DND-41 (cell line): Measurements from ENCODE around the gene NTM.

Experiments
- ATAC-seq: fragments of 200-7000 bp; cut with Tn5 transposase; 3 replicates; pipeline ENCODE4 v1.9.1; 2021; ENCODE audit warnings: low read depth; ENCODE audit not compliant: insufficient read depth
- DNase-seq: peaks from one replicate; pipeline ENCODE4 v3.0.0-alpha.2; 2020
- H2AFZ ChIP-seq: 2 replicates; pipeline ENCODE4 v1.6.0; 2012; ENCODE audit warnings: low read depth, low read length
- H3K27ac ChIP-seq: 2 replicates; pipeline ENCODE4 v1.5.1; 2012; ENCODE audit warnings: low read length, inconsistent platforms
- H3K27me3 ChIP-seq: fragments of 200-600 bp; sonication (generic); 2 replicates; pipeline ENCODE4 v1.6.0; 2012; ENCODE audit warnings: low read length, mild to moderate bottlenecking, inconsistent platforms; ENCODE audit not compliant: insufficient read depth, poor library complexity
- H3K36me3 ChIP-seq: 2 replicates; pipeline ENCODE4 v1.5.1; 2012; ENCODE audit warnings: low read length, inconsistent platforms; ENCODE audit not compliant: insufficient read depth
- H3K4me1 ChIP-seq: 2 replicates; pipeline ENCODE4 v1.5.1; 2012; ENCODE audit warnings: mild to moderate bottlenecking, low read length; ENCODE audit not compliant: insufficient read depth
- H3K4me2 ChIP-seq: 2 replicates; pipeline ENCODE4 v1.6.0; 2012; ENCODE audit warnings: mild to moderate bottlenecking, moderate library complexity, low read length, inconsistent platforms; ENCODE audit not compliant: insufficient read depth
- H3K4me3 ChIP-seq, 2 experiments: fragments of 200-600 bp in 1 of 2; shearing (Covaris generic) in 1 of 2; 2 replicates each; pipeline ENCODE4 v1.5.1; 2012 to 2016; ENCODE audit warnings: inconsistent platforms in 2 of 2, low read length in 2 of 2, mild to moderate bottlenecking in 2 of 2, low read depth in 1 of 2, moderate library complexity in 1 of 2
- H3K79me2 ChIP-seq: 2 replicates; pipeline ENCODE4 v1.6.0; 2012; ENCODE audit warnings: low read length, inconsistent platforms; ENCODE audit not compliant: insufficient read depth
- H3K9ac ChIP-seq: 2 replicates; pipeline ENCODE4 v1.6.0; 2012; ENCODE audit warnings: low read depth, mild to moderate bottlenecking, inconsistent platforms, low read length, moderate library complexity
- H3K9me3 ChIP-seq: 2 replicates; pipeline ENCODE4 v1.5.1; 2012; ENCODE audit warnings: low read length, moderate library complexity, mild to moderate bottlenecking, inconsistent platforms; ENCODE audit not compliant: insufficient read depth, severe bottlenecking
- H4K20me1 ChIP-seq: 2 replicates; pipeline ENCODE4 v1.6.0; 2012; ENCODE audit warnings: low read length; ENCODE audit not compliant: insufficient read depth
- EZH2 ChIP-seq: IDR thresholded peaks from 3 replicates; pipeline ENCODE4 v1.6.1; 2012; ENCODE audit warnings: borderline replicate concordance, low read depth, mild to moderate bottlenecking, moderate library complexity, low read length, inconsistent platforms; ENCODE audit not compliant: severe bottlenecking
- TF ChIP-seq, protein P1 (sequence below): IDR thresholded peaks from 2 replicates; pipeline ENCODE4 v1.5.1; 2012; ENCODE audit warnings: borderline replicate concordance, low read length, moderate library complexity, mild to moderate bottlenecking; ENCODE audit not compliant: poor library complexity, severe bottlenecking; ENCODE audit errors: extremely low read depth

The NTM gene

GRCh38 chr11:131888230-131888855, 517.9 kb downstream of the NTM start:
- H3K36me3 ChIP-seq, result no peaks in the 10 kb centered on the region
- H3K27ac ChIP-seq, result no peak overlapping the region
- DNase-seq (no peak), ATAC-seq (no peak)
- H3K4me2 ChIP-seq, result no peak overlapping the region
- H2AFZ ChIP-seq, result no peak overlapping the region
- no peak overlapping the region for H3K4me3 ChIP-seq
- no peaks in the 10 kb centered on the region for H4K20me1 ChIP-seq
- H3K9ac ChIP-seq, result no peak overlapping the region
- H3K4me1 ChIP-seq, result no peaks in the 10 kb centered on the region
- no peaks in the 10 kb centered on the region for H3K79me2 ChIP-seq
- peaks cover 3% of the 10 kb centered on the region for H3K27me3 ChIP-seq
- no peaks in the 10 kb centered on the region for H3K9me3 ChIP-seq
- TF ChIP-seq, protein P1, sequence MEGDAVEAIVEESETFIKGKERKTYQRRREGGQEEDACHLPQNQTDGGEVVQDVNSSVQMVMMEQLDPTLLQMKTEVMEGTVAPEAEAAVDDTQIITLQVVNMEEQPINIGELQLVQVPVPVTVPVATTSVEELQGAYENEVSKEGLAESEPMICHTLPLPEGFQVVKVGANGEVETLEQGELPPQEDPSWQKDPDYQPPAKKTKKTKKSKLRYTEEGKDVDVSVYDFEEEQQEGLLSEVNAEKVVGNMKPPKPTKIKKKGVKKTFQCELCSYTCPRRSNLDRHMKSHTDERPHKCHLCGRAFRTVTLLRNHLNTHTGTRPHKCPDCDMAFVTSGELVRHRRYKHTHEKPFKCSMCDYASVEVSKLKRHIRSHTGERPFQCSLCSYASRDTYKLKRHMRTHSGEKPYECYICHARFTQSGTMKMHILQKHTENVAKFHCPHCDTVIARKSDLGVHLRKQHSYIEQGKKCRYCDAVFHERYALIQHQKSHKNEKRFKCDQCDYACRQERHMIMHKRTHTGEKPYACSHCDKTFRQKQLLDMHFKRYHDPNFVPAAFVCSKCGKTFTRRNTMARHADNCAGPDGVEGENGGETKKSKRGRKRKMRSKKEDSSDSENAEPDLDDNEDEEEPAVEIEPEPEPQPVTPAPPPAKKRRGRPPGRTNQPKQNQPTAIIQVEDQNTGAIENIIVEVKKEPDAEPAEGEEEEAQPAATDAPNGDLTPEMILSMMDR, result no peak

DNA sequence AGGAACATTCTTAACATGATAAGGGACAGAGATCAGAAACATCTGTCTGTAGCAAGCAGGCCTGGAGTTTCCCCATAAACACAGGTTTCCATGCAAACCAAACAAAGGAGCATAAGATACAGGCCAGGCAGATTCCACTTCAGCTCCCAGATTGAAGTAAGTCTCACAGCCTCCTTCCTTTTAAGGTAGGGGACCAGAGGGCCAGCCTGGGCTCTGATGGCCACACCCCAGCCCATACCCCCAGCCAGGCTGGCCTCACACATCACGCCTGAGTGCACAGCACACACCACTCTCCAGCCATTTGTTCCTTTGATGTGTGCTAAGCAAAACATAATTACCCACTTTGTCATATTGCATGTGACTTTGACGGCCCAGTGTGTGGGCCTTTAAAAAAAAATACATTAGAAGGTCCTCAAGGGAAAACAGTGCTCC, 518.7 kb downstream of the NTM start:
- ATAC-seq (no peak), DNase-seq (no peak)
- Histone ChIP-seq H3K9ac (no peak overlapping the region), H3K36me3 (no peaks in the 10 kb centered on the region), H3K27me3 (no peaks in the 10 kb centered on the region), H3K4me2 (no peak overlapping the region), H3K4me1 (no peaks in the 10 kb centered on the region), H2AFZ (no peak overlapping the region), H3K79me2 (no peaks in the 10 kb centered on the region), H4K20me1 (no peaks in the 10 kb centered on the region), H3K27ac (no peak overlapping the region), H3K4me3 (no peak overlapping the region), H3K9me3 (no peaks in the 10 kb centered on the region)
- no peak for TF ChIP-seq EZH2
- TF ChIP-seq, protein P1, result no peak

- ATAC-seq, result no peak
- Histone ChIP-seq H3K9ac (no peak overlapping the region), H3K27me3 (no peaks in the 10 kb centered on the region), H4K20me1 (no peaks in the 10 kb centered on the region), H2AFZ (no peak overlapping the region), H3K4me3 (no peak overlapping the region), H3K4me1 (no peaks in the 10 kb centered on the region), H3K4me2 (no peak overlapping the region), H3K9me3 (no peaks in the 10 kb centered on the region), H3K79me2 (no peaks in the 10 kb centered on the region), H3K36me3 (no peaks in the 10 kb centered on the region), H3K27ac (no peak overlapping the region)
- TF ChIP-seq, protein P1, result no peak
- TF ChIP-seq EZH2, result no peak
- DNase-seq, result no peak
Measured at GRCh38 chr11:131889760-131890581, 519.6 kb downstream of the NTM start.
